Neuronal stem cell (in vitro differentiated cells): ENCODE results near the gene SMYD4.

ENCODE experiments used
- DNase-seq: peaks from one replicate; pipeline ENCODE4 v3.0.0-alpha.2; 2013; ENCODE audit warnings: low spot score
- H2AFZ ChIP-seq: one replicate; pipeline ENCODE4 v1.6.1; 2013; ENCODE audit warnings: mild to moderate bottlenecking, low read length, inconsistent platforms
- H2AK5ac ChIP-seq: 2 replicates; pipeline ENCODE4 v1.6.1; 2013; ENCODE audit warnings: low read depth, mild to moderate bottlenecking, inconsistent platforms, low read length, moderate library complexity, mixed read lengths
- H2BK120ac ChIP-seq: 2 replicates; pipeline ENCODE4 v1.6.1; 2013; ENCODE audit warnings: low read depth, mild to moderate bottlenecking, inconsistent platforms, low read length, moderate library complexity, mixed read lengths
- H2BK12ac ChIP-seq: one replicate; pipeline ENCODE4 v1.6.1; 2013; ENCODE audit warnings: low read length, inconsistent platforms
- H2BK15ac ChIP-seq: 2 replicates; pipeline ENCODE4 v1.6.1; 2013; ENCODE audit warnings: mild to moderate bottlenecking, low read length, inconsistent platforms, mixed read lengths
- H2BK5ac ChIP-seq: one replicate; pipeline ENCODE4 v1.6.1; 2013; ENCODE audit warnings: inconsistent platforms, mild to moderate bottlenecking, low read length, moderate library complexity
- H3K14ac ChIP-seq: one replicate; pipeline ENCODE4 v1.6.1; 2013; ENCODE audit warnings: low read length, inconsistent platforms
- H3K18ac ChIP-seq: 2 replicates; pipeline ENCODE4 v1.6.1; 2013; ENCODE audit warnings: low read length, inconsistent platforms
- H3K23ac ChIP-seq: 2 replicates; pipeline ENCODE4 v1.6.1; 2013; ENCODE audit warnings: low read depth, mild to moderate bottlenecking, mixed read lengths, low read length, inconsistent platforms; ENCODE audit not compliant: poor library complexity
- H3K27ac ChIP-seq: replicated peaks from 3 replicates; pipeline ENCODE4 v1.5.1; 2013; ENCODE audit warnings: low read length, inconsistent platforms
- H3K27me3 ChIP-seq, 3 experiments: 2 replicates each; pipeline ENCODE4 v1.6.1; 2013; ENCODE audit warnings: low read length in 3 of 3, mild to moderate bottlenecking in 2 of 3, inconsistent platforms in 1 of 3, low read depth in 1 of 3, mixed read lengths in 1 of 3, moderate library complexity in 1 of 3; ENCODE audit not compliant: control insufficient read depth in 3 of 3, insufficient read depth in 3 of 3
- H3K36me3 ChIP-seq, 2 donors: replicated peaks in 1 of 2; 2 replicates each; pipeline ENCODE4 v1.6.1; 2013; ENCODE audit warnings: low read length in 2 of 2; ENCODE audit not compliant: control insufficient read depth in 2 of 2, insufficient read depth in 2 of 2
- H3K4ac ChIP-seq: 2 replicates; pipeline ENCODE4 v1.6.1; 2013; ENCODE audit warnings: inconsistent platforms, mild to moderate bottlenecking, low read length, moderate library complexity
- H3K4me1 ChIP-seq, 2 donors: 1 replicate in 1 of 2; 2 replicates in 1 of 2; pipeline ENCODE4 v1.6.1; 2013; ENCODE audit warnings: low read length in 2 of 2, low read depth in 1 of 2; ENCODE audit not compliant: control insufficient read depth in 2 of 2, insufficient read depth in 1 of 2
- H3K4me2 ChIP-seq: one replicate; pipeline ENCODE4 v1.6.1; 2013; ENCODE audit warnings: mild to moderate bottlenecking, low read length, inconsistent platforms; ENCODE audit not compliant: insufficient read depth, poor library complexity, severe bottlenecking
- H3K4me3 ChIP-seq, 2 donors: 2 replicates each; pipeline ENCODE4 v1.5.1; 2013; ENCODE audit warnings: low read length in 2 of 2, mild to moderate bottlenecking in 2 of 2, inconsistent platforms in 1 of 2, moderate library complexity in 1 of 2
- H3K79me1 ChIP-seq: one replicate; pipeline ENCODE4 v1.6.1; 2013; ENCODE audit warnings: low read depth, mild to moderate bottlenecking, inconsistent platforms, low read length, moderate library complexity
- H3K9ac ChIP-seq: one replicate; pipeline ENCODE4 v1.6.1; 2013; ENCODE audit warnings: mild to moderate bottlenecking, low read depth, low read length, inconsistent platforms; ENCODE audit not compliant: poor library complexity
- H3K9me3 ChIP-seq, 2 donors: replicated peaks in 1 of 2; 2 replicates each; pipeline versions ENCODE3 to v1.6.1; 2013; ENCODE audit warnings: low read length in 2 of 2, mild to moderate bottlenecking in 2 of 2, inconsistent platforms in 1 of 2, low read depth in 1 of 2, mixed read lengths in 1 of 2, moderate library complexity in 1 of 2; ENCODE audit not compliant: control insufficient read depth in 2 of 2, insufficient read depth in 1 of 2
- H4K8ac ChIP-seq: one replicate; pipeline ENCODE4 v1.6.1; 2013; ENCODE audit warnings: low read depth, mild to moderate bottlenecking, inconsistent platforms, low read length, moderate library complexity
- H4K91ac ChIP-seq: one replicate; pipeline ENCODE4 v1.6.1; 2013; ENCODE audit warnings: low read length, low read depth, mild to moderate bottlenecking, inconsistent platforms; ENCODE audit not compliant: poor library complexity
- WGBS, 2 donors: extraction: QIAGEN DNeasy Blood & Tissue Kit; methylation state at CpG; one replicate each; pipeline ENCODE4 v1.1.7; 2013; ENCODE audit warnings: missing lambda C conversion rate in 2 of 2, mixed read lengths in 1 of 2; ENCODE audit not compliant: insufficient read length in 2 of 2, insufficient replicate concordance in 1 of 2; ENCODE audit errors: extremely low coverage in 2 of 2; 5-methylcytosine and 5-hydroxymethylcytosine counted together

SMYD4 gene

DNA sequence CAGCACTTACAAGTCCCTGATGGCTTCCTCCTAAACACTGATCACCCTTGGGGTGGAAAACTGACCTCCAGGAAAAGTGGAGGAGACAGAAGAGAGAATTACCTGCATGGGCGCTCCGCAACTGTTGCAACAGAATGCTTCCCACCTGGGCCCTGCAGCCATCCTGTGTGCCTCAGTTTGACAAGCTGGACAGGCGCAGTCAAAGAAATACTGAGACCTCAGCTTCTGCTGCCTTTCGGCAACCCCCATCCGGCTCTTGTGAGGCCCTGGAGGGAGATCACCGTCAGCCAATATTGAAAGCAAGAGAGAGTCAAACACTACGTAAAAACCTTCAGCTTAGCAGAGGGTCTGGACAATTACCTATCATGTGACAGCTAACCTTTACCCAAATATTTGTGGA, 43.0 kb downstream of the SMYD4 start:
- no peaks in the 10 kb centered on the region for H3K4me1 ChIP-seq
- no peak for DNase-seq
- no peak overlapping the region for H3K18ac ChIP-seq
- no peaks in the 10 kb centered on the region for H3K27me3 ChIP-seq
- H3K79me1 ChIP-seq: no peaks in the 10 kb centered on the region
- H3K36me3 ChIP-seq: peaks cover 34 to 75% of the 10 kb centered on the region in 2 donors
- no peak overlapping the region for H2BK5ac ChIP-seq
- H2BK120ac ChIP-seq: no peak overlapping the region
- no peak overlapping the region for H3K14ac ChIP-seq
- no peak overlapping the region for H2AK5ac ChIP-seq
- no peaks in the 10 kb centered on the region for H3K9me3 ChIP-seq
- no peak overlapping the region for H3K4me2 ChIP-seq
- no peak overlapping the region for H3K27ac ChIP-seq
- H3K23ac ChIP-seq: no peak overlapping the region
- H2BK12ac ChIP-seq: no peak overlapping the region
- H4K91ac ChIP-seq: no peak overlapping the region
- H2BK15ac ChIP-seq: no peak overlapping the region
- H3K9ac ChIP-seq: no peak overlapping the region
- no peak overlapping the region for H3K4me3 ChIP-seq
- no peak overlapping the region for H3K4ac ChIP-seq
- WGBS, 2 donors: no CpG with 5 or more reads among the region's 7 CpGs
- H2AFZ ChIP-seq: no peak overlapping the region
- H4K8ac ChIP-seq: no peak overlapping the region

- no peak overlapping the region for H4K91ac ChIP-seq
- H3K14ac ChIP-seq: no peak overlapping the region
- H3K27ac ChIP-seq: no peak overlapping the region
- H3K23ac ChIP-seq: no peak overlapping the region
- no peaks in the 10 kb centered on the region for H3K4me1 ChIP-seq
- no peak overlapping the region for H3K4me3 ChIP-seq
- no peak overlapping the region for H2BK15ac ChIP-seq
- no peak overlapping the region for H2AFZ ChIP-seq
- H2BK5ac ChIP-seq: no peak overlapping the region
- no peak for DNase-seq
- no peak overlapping the region for H4K8ac ChIP-seq
- H2AK5ac ChIP-seq: no peak overlapping the region
- peaks cover 38 to 75% of the 10 kb centered on the region in 2 donors for H3K36me3 ChIP-seq
- no peaks in the 10 kb centered on the region for H3K27me3 ChIP-seq
- H2BK120ac ChIP-seq: no peak overlapping the region
- H3K9me3 ChIP-seq: no peaks in the 10 kb centered on the region
- no peak overlapping the region for H3K4me2 ChIP-seq
- no peaks in the 10 kb centered on the region for H3K79me1 ChIP-seq
- no peak overlapping the region for H3K4ac ChIP-seq
- no peak overlapping the region for H3K9ac ChIP-seq
- no peak overlapping the region for H2BK12ac ChIP-seq
- no peak overlapping the region for H3K18ac ChIP-seq
- no CpG with 5 or more reads among the region's 4 CpGs for WGBS, 2 donors
Observed at GRCh38 chr17:1785930-1786329, 43.8 kb downstream of the SMYD4 start.

DNA sequence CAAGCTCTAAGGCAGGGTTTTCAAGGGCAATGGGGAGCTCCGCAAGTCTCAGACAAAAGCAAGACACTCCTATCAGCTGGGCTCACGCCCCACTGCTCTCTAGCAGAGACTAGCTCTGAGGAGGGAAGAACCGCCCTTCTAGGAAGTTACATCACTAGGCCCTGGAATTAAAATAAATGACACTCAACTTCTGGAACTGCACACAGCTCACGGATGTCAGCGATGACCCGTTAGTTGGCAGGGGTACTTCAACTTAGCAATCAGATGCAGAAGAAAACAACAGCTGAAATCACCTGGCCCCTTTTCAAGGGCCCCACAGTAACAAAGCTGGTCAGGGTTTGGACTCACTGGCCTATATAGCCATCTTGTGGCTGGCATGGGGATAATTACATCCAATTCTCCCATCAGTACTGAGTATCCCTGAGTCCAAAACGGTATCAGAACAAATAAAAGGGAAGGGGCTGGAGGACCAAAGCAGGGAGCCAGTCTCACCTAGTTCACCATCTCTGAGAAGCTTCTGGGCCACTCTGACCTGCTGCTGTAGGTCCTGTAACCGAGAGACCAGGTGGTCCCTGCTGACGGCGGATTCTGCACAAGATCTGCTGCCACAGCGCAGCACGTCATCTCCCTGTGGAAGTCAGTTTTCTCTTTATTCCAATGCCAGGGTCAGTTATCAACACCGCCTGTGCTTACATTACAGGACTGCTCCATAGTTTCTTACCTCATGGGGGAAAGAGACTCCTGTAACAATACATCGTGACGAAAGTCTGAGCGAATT, 45.7 kb downstream of the SMYD4 start:
- Histone ChIP-seq H3K14ac (no peak overlapping the region), H2BK120ac (no peak overlapping the region), H3K18ac (no peak overlapping the region), H3K36me3 (peaks cover 38 to 83% of the 10 kb centered on the region in 2 donors), H2BK5ac (no peak overlapping the region), H3K9ac (no peak overlapping the region), H4K91ac (no peak overlapping the region), H3K27me3 (no peaks in the 10 kb centered on the region), H2AFZ (no peak overlapping the region), H3K79me1 (no peaks in the 10 kb centered on the region), H3K4me3 (no peak overlapping the region), H2BK12ac (no peak overlapping the region), H3K9me3 (no peaks in the 10 kb centered on the region), H2AK5ac (no peak overlapping the region), H3K27ac (no peak overlapping the region), H3K23ac (no peak overlapping the region), H3K4me1 (no peaks in the 10 kb centered on the region), H3K4me2 (no peak overlapping the region), H2BK15ac (no peak overlapping the region), H4K8ac (no peak overlapping the region), H3K4ac (no peak overlapping the region)
- WGBS, 2 donors: no CpG with 5 or more reads among the region's 16 CpGs
- no peak for DNase-seq

DNA sequence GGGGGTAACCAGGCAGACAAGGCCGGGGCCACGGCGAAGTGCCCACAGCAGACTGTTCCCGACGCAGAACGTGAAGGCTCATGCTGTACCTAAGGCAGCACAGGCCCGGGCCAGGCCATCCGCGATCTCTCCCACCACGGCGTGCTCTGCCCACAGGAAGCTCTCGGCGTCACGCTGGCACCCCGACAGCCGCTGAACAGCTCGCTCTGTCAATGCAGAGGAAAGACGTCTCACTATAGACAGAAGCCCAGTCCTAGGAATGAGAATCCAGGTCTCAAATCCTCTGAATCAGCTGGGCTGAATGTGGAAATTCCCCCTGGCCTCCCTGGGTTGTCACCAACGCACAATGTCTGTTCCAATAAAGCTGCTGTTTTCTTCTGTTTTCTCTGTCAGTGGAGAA, 46.4 kb downstream of the SMYD4 start:
- Histone ChIP-seq H3K23ac (no peak overlapping the region), H4K8ac (no peak overlapping the region), H2AK5ac (no peak overlapping the region), H3K18ac (no peak overlapping the region), H3K4me3 (no peak overlapping the region), H3K79me1 (no peaks in the 10 kb centered on the region), H3K36me3 (peaks cover 42 to 85% of the 10 kb centered on the region in 2 donors), H3K14ac (no peak overlapping the region), H2AFZ (no peak overlapping the region), H3K9ac (peak overlapping the region; percentile 27), H2BK12ac (no peak overlapping the region), H3K4me1 (no peaks in the 10 kb centered on the region), H3K4ac (no peak overlapping the region), H2BK15ac (no peak overlapping the region), H2BK5ac (no peak overlapping the region), H3K9me3 (no peaks in the 10 kb centered on the region), H4K91ac (no peak overlapping the region), H3K27me3 (no peaks in the 10 kb centered on the region), H3K4me2 (no peak overlapping the region), H3K27ac (no peak overlapping the region), H2BK120ac (no peak overlapping the region)
- no peak for DNase-seq
- WGBS, 2 donors: no CpG with 5 or more reads among the region's 19 CpGs
